Measurements from ENCODE around the gene SAP30L. TPM values are rescaled to one million over a fixed set of nuclear protein-coding genes. Genes with fewer than 3 reads are reported as not detected.

Gene SAP30L
- total and polyA plus RNA-seq, 12 donors, result 22.5 to 65.1 (median 36.8) TPM

GRCh38 chr5:154410008-154410407 lies 35.8 kb upstream of the SAP30L start:
- TF ChIP-seq POLR2A (IDR thresholded peaks at IDR 0.05), result no peak
- TF ChIP-seq CTCF (IDR thresholded peaks at IDR 0.05), result no peak
- peak in 1 of 7 donors; percentile 5 for DNase-seq
- Histone ChIP-seq H3K27ac (no peak overlapping the region), H3K9me3 (replicated peaks in 1 of 3) (no peaks in the 10 kb centered on the region), H3K27me3 (no peaks in the 10 kb centered on the region), H3K4me1 (replicated peaks in 1 of 2) (peaks cover 0 to 5% of the 10 kb centered on the region in 2 donors), H3K4me3 (no peak overlapping the region), H3K36me3 (replicated peaks in 1 of 2) (no peaks in the 10 kb centered on the region)
- intact Hi-C loops (cut with DNase I), result loop anchor here in 1 of 2 donors (10.0 kb wide), 1 partner anchor 435 kb away; no protein-coding TSS in a partner anchor

GRCh38 chr5:154410786-154411185 lies 35.0 kb upstream of the SAP30L start:
- DNase-seq, result peak in 1 of 7 donors; percentile 37

GRCh38 chr5:154411338-154411737 lies 34.5 kb upstream of the SAP30L start:
- DNase-seq, result peak in 1 of 7 donors; percentile 11
- no peaks in the 10 kb centered on the region for H3K4me1 ChIP-seq (replicated peaks in 1 of 2)
- no peak for TF ChIP-seq CTCF (IDR thresholded peaks at IDR 0.05)
- TF ChIP-seq POLR2A (IDR thresholded peaks at IDR 0.05), result no peak
- H3K27ac ChIP-seq, result no peak overlapping the region
- WGBS, 4 donors, result 97 to 100% (median 98%) methylated on average over 5 of the region's 5 CpGs
- H3K36me3 ChIP-seq (replicated peaks in 1 of 2), result no peaks in the 10 kb centered on the region
- no peaks in the 10 kb centered on the region for H3K27me3 ChIP-seq
- H3K4me3 ChIP-seq, result no peak overlapping the region
- no peaks in the 10 kb centered on the region for H3K9me3 ChIP-seq (replicated peaks in 1 of 3)
- intact Hi-C loops (cut with DNase I), result loop anchor here in 1 of 2 donors (10.0 kb wide), 1 partner anchor 437 kb away; no protein-coding TSS in a partner anchor

More at GRCh38 chr5:154410786-154411185, 35.0 kb upstream of the SAP30L start:
- no peak overlapping the region for H3K4me3 ChIP-seq
- TF ChIP-seq CTCF (IDR thresholded peaks at IDR 0.05) (no peak), POLR2A (IDR thresholded peaks at IDR 0.05) (no peak)
- intact Hi-C loops (cut with DNase I), result loop anchor here in 1 of 2 donors (10.0 kb wide), 1 partner anchor 436 kb away; no protein-coding TSS in a partner anchor
- no peaks in the 10 kb centered on the region for H3K4me1 ChIP-seq (replicated peaks in 1 of 2)
- no peak overlapping the region for H3K27ac ChIP-seq
- no peaks in the 10 kb centered on the region for H3K36me3 ChIP-seq (replicated peaks in 1 of 2)
- H3K27me3 ChIP-seq, result no peaks in the 10 kb centered on the region
- H3K9me3 ChIP-seq (replicated peaks in 1 of 3), result no peaks in the 10 kb centered on the region
- 82 to 97% (median 87%) methylated on average over 3 to 6 of the region's 6 CpGs for WGBS, 4 donors

GRCh38 chr5:154412316-154412715 lies 33.5 kb upstream of the SAP30L start:
- Histone ChIP-seq H3K4me1 (replicated peaks in 1 of 2) (no peaks in the 10 kb centered on the region), H3K27ac (no peak overlapping the region), H3K36me3 (replicated peaks in 1 of 2) (peaks cover 0 to 7% of the 10 kb centered on the region in 2 donors), H3K4me3 (no peak overlapping the region), H3K27me3 (no peaks in the 10 kb centered on the region), H3K9me3 (replicated peaks in 1 of 3) (no peaks in the 10 kb centered on the region)
- TF ChIP-seq CTCF (IDR thresholded peaks at IDR 0.05), result no peak
- no peak for TF ChIP-seq POLR2A (IDR thresholded peaks at IDR 0.05)
- 94 to 100% (median 97%) methylated on average over 3 of the region's 3 CpGs for WGBS, 4 donors
- no peak for DNase-seq
- intact Hi-C loops (cut with DNase I), result loop anchor here in 1 of 2 donors (10.0 kb wide), 1 partner anchor 438 kb away; no protein-coding TSS in a partner anchor
